PC-9 (cell line): ENCODE measurements around the gene TROAP.

Experiments used
- CTCF ChIP-seq: fragments of 200-600 bp; sonication (generic); conservative IDR thresholded peaks from 2 replicates; pipeline ENCODE4 v1.6.1; 2017; ENCODE audit warnings: mixed run types, antibody characterized with exemption, mild to moderate bottlenecking, moderate library complexity
- EZH2 ChIP-seq: fragments of 200-600 bp; sonication (generic); IDR thresholded peaks from 2 replicates; pipeline ENCODE4 v1.8.0; 2017; ENCODE audit warnings: antibody characterized with exemption, low read depth

DNA sequence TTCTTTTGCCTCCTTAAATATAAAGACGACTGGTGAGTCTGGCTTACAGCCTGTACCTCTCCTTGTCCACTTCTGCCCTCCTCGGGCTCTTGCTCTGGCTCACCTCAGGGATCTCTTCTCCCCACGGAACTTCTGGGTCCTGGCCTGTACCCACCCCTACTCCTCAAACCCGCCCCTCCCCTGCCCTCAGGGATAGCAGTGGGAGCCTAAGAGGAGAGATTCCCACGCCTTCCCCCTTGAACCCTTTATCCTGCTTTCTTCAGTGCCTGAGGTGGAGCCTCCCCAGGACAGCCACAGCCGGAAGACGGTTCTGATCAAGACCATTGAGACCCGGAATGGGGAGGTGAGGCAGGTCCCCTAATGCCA lies 25.4 kb upstream of the TROAP start:
- TF ChIP-seq CTCF (no peak), EZH2 (no peak)
